ENCODE results near the gene PTPRK.

PTPRK gene

DNA sequence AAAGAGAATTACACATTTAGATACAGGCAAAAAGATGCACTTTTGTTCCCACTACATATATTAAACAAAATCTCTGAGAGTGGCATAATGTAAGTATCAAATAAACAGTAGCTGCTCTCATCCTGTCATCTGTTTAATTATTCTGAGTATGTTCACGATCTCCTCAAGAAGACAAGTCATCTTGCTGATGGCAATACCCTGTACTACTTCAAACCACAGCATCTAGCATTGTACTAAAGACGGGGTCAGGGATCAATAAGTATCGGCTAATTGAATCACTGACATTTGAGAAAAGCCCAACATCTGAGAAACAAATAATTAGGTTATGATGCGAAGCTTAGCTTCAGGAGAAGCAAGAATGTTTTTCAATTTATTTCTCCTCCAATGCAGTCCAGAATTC lies 175.1 kb downstream of the PTPRK start:
- no peak for DNase-seq (ENCODE audit: low read depth)

DNA sequence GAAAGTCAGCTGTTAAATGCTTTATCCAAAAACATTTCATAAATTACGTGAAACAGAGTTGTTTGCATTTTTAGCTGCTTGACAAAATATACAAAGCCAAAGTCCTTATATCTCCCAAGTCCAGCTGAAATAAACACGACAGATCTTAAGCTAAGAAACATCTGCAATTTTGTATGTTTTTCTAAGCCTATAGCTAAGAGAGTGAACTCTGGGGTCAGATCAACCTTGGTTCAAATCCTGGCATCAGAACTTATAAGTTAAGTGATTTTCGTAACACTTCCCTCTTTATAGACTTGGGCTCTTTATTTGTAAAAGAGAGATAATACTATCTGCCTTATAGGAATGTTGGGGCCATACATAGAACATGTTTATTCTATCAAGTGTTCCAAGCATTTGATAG lies 176.7 kb downstream of the PTPRK start:
- no peak for DNase-seq (ENCODE audit: low read depth)

DNA sequence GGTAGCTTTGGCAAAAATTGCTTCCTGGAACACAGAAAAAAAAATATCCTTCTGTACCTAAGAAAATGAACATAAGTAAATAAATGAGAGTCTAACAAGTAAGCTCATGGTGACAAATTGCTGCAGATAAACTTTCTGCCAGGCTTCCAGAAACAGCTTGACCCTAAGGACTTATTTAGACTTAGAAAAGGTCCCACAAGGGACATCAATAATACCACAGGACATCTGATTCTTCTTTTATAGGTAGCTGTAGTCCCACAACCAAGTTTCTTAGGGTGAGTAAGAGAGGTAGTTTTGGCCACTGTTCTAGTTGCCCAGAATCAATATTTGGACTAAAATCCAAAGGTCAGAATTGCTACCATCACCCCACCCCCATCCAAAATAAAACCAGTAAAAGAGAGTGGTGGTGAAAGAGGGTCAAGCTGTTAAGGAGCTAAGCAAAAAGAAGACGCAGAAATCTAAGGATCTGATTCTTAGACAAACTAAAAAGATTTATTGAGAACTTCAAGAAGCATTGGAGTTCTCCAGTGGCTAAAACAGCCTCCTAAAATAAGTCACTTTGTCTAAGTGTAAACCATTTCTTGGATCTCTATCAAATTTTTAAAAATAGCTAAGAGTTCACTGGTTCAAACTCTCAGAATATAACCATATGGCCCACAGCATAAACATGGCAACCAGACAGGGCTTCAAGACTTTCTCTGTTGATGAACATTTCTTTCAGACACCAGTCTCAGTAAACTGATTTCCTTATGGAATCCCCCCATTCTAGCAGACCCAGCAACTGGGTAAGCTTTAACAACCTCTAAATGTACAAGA lies 180.6 kb downstream of the PTPRK start:
- DNase-seq (ENCODE audit: low read depth) = no peak

DNA sequence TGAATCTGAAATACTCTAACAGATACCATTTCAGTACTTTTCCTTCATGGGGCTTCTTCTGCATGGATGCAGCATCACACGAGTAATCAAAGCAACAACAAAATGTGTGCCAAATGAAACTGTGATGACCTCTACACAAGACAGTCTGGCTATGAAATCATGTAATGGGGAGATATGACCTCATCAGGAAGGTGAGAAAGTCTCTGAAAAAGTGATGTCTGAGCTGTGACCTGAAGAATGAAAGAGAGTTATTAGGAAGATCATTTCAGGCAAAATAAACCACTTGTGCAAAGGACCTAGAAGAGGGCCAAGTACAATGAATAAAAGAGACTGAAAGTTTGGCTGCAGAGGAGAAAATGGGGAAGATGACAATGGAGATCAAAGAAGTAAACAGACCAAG lies 182.8 kb downstream of the PTPRK start:
- no peak for DNase-seq (ENCODE audit: low read depth)

DNA sequence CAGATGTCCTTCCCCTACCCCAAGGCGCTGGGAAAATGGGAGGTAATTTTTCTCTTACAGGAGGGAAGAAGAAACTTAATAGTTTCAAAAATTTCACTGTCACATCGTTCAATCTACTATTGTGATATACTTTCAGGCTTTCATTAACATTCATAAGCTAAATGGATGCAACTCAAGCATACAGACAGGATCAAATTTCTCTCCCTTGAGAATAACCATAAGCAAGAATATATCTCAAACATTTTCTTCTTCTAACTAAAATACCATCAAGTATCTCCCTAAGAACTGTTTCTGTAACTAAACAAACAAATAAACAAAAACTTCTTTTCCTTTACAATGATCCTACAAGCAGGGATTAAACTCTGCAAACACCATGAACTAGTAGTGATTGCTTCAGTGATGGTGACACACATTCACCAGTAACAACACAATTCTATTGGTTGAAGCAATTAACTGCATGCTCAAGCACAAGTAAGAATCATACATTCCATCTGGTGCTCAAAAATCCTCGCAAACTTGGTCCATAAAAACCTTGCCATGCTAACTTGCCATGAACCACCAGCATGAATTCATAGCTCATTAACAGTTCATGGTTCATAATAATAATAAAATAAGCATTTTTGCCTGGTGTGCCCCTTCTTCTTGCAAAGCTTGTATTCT lies 183.8 kb downstream of the PTPRK start:
- no peak for DNase-seq (ENCODE audit: low read depth)

DNA sequence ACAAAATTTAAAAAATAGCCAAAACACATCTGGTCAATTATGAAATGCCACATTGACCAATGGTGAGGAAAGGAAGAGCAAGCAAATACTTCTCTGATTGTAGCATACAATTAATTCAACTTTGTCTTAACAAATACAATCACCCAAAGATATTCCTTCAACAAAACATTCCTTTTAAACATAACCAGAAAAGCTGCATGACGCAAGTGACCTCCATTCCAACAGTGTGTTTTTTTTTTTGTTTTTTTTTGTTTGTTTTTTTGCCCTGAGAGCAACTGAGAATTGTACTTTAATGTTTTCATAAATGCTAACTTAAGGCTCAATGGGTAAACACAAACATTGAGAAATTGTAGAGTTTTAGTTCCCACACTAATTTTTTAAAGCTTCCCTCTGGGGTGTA lies 184.4 kb downstream of the PTPRK start:
- DNase-seq (ENCODE audit: low read depth) = no peak

DNA sequence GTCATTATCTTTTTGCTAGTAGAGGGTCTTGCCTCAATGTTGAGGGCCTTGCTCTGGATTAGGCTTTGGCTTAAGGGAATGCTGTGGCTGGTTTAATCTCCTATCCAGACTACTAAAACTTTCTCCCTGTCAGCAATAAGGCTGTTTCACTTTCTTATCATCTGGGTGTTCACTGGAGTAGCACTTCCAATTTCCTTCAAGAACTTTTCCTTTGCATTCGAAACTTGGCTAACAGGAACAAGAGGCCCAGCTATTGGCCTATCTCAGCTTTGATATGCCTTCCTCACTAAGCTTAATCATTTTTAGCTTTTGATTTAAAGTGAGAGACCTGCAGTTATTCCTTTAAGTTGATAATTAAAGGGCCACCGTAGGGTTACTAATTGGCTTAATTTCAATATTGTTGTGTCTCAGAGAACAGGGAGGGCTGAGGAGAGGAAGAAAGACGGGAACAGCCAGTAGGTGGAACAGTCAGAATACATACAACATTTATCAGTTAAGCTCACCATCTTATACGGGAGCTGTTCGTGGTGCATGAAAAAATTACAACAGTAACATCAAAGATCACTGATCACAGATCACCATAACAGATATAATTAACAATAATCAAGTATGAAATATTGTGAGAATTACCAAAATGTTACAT lies 186.7 kb downstream of the PTPRK start:
- DNase-seq (ENCODE audit: low read depth) = no peak

DNA sequence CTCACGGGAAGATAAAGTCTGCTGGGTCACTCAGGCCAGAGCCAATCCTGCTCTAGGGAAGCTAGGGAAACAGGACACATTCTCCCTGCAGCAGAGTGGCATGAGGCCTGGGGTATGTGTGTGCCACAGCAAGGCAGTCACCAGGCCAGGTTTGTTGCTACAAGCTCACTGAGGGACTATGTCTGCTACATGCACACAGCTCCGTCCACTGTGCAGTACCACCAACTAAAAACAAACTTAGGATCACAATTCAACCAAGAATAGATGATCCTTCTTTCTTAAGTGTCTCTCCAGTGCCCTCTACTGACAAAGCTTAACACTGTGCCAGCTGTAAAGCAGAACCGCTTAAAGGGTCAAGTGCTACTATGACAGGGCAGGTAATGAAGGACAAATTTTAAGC lies 192.5 kb downstream of the PTPRK start:
- no peak for DNase-seq (ENCODE audit: low read depth)

DNA sequence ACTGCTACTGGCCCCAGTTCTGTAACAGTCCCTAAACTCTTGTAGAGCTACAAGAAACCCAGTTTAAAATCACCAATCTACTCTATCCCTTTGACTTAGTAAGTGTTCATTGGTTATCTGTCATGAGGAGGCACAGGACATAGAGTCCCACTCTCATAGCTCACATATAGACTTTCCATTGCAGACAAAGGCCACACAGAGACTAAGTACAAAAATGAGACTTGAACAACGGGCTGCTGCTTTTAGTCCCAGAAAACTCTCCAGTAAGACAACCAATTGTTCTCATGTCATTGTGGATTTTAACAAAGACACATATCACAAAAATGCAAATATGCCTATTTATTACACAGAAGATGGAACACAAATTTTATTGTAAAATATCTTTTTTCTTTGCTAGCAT lies 197.4 kb downstream of the PTPRK start:
- DNase-seq (ENCODE audit: low read depth) = no peak

DNA sequence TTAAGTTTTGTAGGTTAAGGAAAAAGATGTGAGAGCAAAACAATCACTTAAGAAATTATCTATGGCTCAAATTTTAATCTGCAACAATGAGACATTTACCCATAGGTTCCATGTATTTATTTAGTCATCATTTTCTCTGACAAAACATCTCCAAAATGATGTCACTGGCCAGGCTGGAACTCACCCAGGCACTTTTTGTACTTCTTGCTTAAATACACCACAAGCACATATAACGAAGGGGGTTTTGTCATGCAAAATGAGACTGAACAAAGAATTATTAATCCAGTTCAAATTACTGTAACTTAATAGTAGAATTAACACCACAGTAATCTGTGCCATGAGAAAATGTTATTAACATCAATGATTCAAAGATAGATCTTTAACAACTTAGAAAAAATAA lies 200.5 kb downstream of the PTPRK start:
- DNase-seq (ENCODE audit: low read depth) = no peak

DNA sequence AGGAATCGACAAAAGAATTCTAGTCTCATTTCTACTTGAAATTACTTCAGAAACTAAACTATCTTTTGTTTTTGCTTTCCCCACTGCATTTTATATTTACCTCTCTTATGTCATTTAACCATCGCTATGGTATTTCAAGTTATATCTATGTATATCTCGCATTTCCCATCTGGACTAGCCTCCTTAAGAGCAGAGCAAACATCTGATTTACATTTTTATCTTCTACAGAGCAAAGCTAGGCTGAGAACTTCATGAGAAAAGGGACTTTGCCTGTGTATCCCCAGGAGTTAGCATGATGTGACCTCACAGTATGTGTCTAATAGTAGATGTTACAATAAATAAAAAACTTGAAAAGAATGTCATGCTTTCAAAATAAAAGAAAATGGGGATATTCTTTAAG lies 201.2 kb downstream of the PTPRK start:
- no peak for DNase-seq (ENCODE audit: low read depth)

DNA sequence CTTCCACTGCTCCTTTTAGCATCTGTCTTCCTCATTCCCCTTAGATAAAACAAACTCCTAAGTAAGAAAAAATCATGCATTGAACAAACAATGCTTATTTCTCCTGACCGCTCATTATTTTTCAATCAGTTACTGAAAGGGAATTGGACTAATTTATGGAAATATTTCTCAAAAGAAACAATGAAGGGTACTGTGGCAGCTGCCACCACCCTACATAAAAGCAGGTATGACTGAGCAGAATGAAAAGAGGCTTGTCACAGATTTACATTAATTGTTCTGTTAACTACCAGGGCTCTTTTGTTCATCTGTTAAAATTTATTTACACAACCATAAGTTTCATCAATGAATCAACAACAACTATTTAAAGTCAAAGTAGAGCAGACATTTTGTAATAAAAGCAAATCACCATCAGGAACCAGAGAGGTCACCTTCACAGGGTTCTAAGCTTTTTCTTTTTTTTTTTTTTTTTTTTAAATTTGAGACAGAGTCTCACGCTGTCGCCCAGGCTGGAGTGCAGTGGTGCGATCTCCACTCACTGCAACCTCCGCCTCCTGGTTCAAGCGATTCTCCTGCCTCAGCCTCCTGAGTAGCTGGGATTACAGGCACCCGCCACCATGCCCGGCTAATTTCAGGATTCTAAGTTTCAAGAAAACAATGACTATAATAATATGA lies 204.0 kb downstream of the PTPRK start:
- DNase-seq (ENCODE audit: low read depth) = no peak

DNA sequence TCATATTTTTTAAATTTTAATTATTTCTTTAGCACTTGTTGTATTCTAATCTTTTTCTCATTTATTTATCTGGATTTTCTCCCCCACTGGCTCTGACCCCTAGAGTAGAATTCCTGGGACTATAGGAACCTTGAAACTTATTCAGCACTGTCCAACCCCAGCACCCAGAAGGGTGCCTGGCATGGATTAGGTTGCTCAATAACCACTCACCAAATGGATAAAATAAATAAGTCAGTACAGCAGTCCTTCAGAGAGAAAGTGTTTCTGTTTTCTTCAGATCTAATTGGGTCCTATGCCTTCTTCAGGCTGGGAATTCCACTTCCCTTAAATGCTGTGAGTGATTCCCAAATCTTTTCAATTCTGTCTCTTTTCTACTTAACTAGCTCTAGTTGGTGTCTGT lies 206.2 kb downstream of the PTPRK start:
- no peak for DNase-seq (ENCODE audit: low read depth)

DNA sequence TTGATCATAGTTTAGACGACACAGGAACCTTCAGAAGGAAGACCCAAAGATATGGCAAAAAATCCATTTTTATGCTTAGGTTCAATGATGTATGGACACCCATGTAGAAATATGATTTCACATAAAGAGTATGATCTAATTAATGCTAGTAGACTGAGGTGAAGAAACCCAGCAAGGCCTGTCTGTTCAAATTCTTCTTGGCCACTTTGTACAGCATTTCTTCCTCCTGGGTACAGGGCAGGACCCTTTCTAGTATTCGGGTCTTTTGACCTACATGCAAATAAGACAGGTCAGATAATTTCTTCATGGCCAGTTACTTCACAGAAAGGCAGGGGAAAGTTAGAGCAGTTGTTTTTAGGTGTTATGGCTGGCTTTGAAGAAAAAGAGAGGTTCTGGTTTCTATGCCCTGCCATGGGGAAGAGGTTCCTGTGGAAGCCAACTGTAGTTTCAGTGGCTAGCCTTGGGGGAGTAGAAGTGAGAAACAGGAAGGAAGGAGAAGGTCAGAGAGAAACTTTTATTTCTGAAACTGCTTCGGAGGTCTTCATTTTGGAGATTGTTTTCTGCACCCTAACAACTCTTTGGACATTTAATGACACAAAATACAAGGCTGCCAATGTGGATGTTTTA lies 208.3 kb downstream of the PTPRK start:
- DNase-seq (ENCODE audit: low read depth) = no peak

DNA sequence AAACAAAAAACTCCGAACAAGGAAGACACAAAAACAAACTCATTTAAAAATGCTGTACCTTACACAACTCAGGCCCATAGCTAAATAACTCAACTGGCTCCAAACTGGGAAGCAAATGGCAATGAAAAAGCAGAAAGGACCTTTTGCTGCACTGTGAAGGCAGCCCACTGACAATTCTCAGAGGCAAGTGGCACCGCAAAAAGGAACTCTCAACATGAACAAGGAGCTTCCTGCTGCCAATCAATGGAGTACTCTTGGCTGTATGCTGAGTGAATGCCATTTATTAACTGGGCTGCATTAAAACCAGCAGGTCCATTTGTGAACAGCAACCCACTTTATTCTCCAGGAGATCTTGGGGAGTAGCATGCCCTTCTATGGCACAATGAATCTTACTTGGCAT lies 209.9 kb downstream of the PTPRK start:
- no peak for DNase-seq (ENCODE audit: low read depth)

DNA sequence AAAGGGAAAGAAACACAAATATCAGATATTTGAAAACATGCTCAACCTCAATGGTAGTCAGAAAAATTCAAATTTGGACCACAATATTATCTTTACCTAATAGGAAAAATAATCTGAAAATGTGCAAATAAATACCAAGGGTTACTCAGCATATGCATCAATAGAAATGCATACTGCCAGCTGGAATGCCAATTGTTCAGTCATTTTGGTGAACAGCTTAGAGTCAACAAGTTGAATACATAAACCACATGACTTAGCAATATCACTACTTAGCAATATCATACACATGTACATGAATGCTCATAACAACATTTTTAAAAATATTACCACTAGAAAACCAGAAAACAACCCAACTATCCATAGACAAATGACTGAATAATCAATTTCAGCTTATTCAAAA lies 212.7 kb downstream of the PTPRK start:
- DNase-seq (ENCODE audit: low read depth) = no peak

DNA sequence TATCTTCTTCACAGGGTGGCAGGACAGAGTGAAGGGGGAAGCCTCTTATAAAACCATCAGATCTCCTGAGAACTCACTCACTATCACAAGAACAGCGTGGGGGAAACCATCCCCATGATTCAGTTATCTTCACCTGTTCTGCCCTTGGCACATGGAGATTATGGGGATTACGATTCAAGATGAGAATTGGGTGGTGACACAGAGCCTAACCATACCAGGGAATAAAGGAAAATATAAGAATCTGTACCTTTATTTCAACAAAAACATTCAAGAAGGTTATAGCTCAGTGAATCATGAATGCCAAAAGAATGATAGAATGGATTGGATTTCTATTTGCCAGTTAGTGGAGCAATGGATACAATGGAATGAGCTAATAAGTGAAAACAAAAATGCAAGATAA lies 214.4 kb downstream of the PTPRK start:
- no peak for DNase-seq (ENCODE audit: low read depth)

DNA sequence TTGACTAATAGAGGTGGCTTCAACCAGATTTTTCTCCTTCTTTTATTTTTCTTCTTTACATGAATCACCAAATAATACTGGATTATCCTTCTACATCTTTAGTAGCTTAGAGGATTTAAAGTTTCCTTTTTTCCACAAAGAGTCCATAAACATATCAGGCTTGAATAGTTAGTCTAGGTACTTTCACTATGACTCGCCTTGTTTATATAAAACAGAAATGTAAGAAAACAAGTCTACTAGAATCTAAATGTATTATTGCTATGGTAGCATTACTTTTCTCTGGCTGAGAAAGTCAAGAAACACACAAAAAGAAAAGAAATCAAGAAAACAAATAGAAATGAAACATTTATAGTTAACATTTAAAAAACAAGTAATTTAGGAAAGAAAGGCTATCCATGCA lies 215.2 kb downstream of the PTPRK start:
- no peak for DNase-seq (ENCODE audit: low read depth)

DNA sequence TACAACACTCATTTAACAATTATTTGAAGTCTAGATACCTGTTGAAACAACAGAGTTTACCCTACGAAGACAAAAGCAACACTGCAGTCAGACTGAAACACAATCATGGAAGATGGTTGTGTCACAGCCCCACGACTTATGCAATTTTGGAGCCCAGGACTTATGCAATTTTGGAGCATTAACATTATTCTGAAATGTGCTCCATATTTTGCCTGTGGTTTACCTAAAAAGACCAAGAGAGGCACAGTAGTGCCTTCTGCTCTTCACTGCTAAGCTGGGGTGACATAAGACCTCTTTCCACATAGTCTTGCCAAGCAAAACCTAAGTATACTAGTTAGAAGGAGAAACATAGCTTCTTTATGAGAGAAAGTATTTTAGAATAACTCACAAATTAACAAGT lies 216.5 kb downstream of the PTPRK start:
- no peak for DNase-seq (ENCODE audit: low read depth)

DNA sequence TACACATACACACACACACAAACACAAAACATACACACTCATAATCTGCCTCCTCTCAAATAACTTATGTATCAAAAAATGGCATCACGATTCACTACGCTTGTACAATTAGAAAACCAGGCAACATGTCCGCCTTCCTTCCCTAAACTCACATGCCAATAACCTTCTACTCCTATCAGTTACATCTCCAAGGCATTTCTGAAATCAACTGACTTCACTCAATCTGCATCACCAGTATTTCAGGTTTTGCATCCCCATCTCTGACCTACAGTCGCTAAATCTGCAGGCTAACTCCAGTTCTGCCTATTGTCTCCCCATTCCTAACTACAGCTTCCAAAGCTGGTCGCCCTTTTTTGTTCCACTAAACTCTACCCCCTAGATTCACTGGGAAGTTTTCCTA lies 217.5 kb downstream of the PTPRK start:
- DNase-seq (ENCODE audit: low read depth) = no peak

DNA sequence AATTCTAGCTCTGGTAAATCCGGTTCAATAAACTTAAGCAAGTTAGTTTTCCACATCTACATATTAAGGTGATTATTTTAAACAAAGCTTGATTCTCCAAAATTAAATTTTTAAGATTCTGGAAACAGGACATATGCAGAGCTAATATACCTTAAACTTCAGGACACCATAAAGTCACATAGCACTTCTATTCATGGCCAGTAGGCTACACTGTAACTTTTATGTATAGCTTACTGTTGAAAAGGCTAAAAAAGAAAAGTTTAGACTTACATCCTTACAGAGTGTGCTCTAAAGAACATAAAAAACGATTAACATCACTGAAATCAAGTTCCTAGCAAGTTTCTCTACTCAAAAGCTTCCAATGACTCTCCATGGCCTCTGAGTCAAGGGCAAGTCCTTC lies 224.7 kb downstream of the PTPRK start:
- no peak for DNase-seq (ENCODE audit: low read depth)

DNA sequence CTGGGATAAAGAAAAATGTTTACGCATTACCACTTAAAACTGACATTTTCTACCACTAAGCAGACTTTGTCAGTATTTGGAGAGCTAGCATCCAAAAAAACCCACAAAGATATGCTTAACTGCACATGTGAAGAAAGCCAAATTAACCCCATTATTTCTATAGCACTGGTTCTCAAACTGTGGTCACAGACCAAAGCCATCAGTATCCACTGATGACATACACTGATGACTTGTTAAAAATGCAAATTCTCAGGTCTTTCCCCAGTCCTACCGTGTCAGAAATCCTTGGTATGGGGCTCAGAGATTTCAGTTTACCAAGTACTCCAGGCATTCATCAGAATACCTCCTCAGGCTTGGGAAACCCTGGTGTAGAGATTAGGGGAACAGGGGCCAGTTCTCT lies 230.2 kb downstream of the PTPRK start:
- no peak for DNase-seq (ENCODE audit: low read depth)

Data from activated T-cell treated with anti-CD3 and anti-CD28 coated beads for 48 hours (primary cell).